Common myeloid progenitor, CD34-positive (primary cell): ENCODE data around the gene PPHLN1.
A peak's percentile ranks its signal among the peaks of the same experiment; 100 is the strongest.

Experiments used
- CTCF ChIA-PET: fragments of 350-600 bp; sonication (Branson Sonifier 250); formaldehyde crosslinking; loops from one replicate; lab custom pipeline; 2021; ENCODE audit warnings: antibody characterized with exemption; lab: Charles Lee
- POLR2A ChIA-PET: fragments of 350-600 bp; sonication (Branson Sonifier 250); formaldehyde crosslinking; loops from one replicate; lab custom pipeline; 2021; ENCODE audit warnings: antibody characterized with exemption; lab: Charles Lee
- DNase-seq, 3 donors: peaks; one replicate each; pipeline versions ENCODE4 v3.0.0 to v3.0.0-alpha.2; 2013
- H3K27ac ChIP-seq, 2 experiments: 1 replicate in 1 of 2; 2 replicates in 1 of 2; pipeline ENCODE4 v1.7.0; 2013; ENCODE audit warnings: inconsistent platforms in 2 of 2, low read length in 2 of 2, mild to moderate bottlenecking in 2 of 2, low read depth in 1 of 2, moderate library complexity in 1 of 2; ENCODE audit not compliant: severe bottlenecking in 2 of 2, insufficient read depth in 1 of 2, poor library complexity in 1 of 2
- H3K27me3 ChIP-seq, 5 experiments: replicated peaks in 2 of 5; 1 replicate in 3 of 5; 2 replicates in 2 of 5; pipeline versions ENCODE4 v1.6.1 to v1.7.0; 2013; ENCODE audit warnings: low read length in 4 of 5, mild to moderate bottlenecking in 2 of 5, moderate library complexity in 2 of 5, inconsistent platforms in 1 of 5; ENCODE audit not compliant: insufficient read depth in 5 of 5, control insufficient read depth in 4 of 5
- H3K36me3 ChIP-seq, 4 experiments: 1 replicate in 2 of 4; 2 replicates in 2 of 4; pipeline versions ENCODE4 v1.6.1 to v1.7.0; 2013; ENCODE audit warnings: low read length in 3 of 4, control low read depth in 1 of 4, mild to moderate bottlenecking in 1 of 4; ENCODE audit not compliant: control insufficient read depth in 4 of 4, insufficient read depth in 4 of 4
- H3K4me1 ChIP-seq, 4 experiments: 1 replicate in 3 of 4; 2 replicates in 1 of 4; pipeline versions ENCODE4 v1.6.1 to v1.7.1; 2013; ENCODE audit warnings: low read length in 3 of 4, mild to moderate bottlenecking in 3 of 4, control low read depth in 1 of 4, inconsistent platforms in 1 of 4, moderate library complexity in 1 of 4; ENCODE audit not compliant: control insufficient read depth in 4 of 4, insufficient read depth in 4 of 4; ENCODE audit errors: control extremely low read depth in 1 of 4
- H3K4me3 ChIP-seq, 7 experiments: 1 replicate in 4 of 7; 2 replicates in 3 of 7; pipeline versions ENCODE4 v1.5.1 to v1.7.0; 2013; ENCODE audit warnings: mild to moderate bottlenecking in 7 of 7, low read length in 6 of 7, moderate library complexity in 6 of 7, inconsistent platforms in 2 of 7, low read depth in 2 of 7, control low read depth in 1 of 7; ENCODE audit not compliant: insufficient read depth in 4 of 7, control insufficient read depth in 1 of 7; ENCODE audit errors: extremely low read depth in 1 of 7
- H3K9me3 ChIP-seq, 5 experiments: 1 replicate in 4 of 5; 2 replicates in 1 of 5; pipeline versions ENCODE4 v1.6.1 to v1.7.1; 2013; ENCODE audit warnings: low read length in 4 of 5, mild to moderate bottlenecking in 2 of 5, inconsistent platforms in 1 of 5, low read depth in 1 of 5, moderate library complexity in 1 of 5; ENCODE audit not compliant: control insufficient read depth in 4 of 5, insufficient read depth in 2 of 5; ENCODE audit errors: control extremely low read depth in 1 of 5
- WGBS: methylation state at CpG from one replicate; pipeline ENCODE4 v1.1.5; 2013; ENCODE audit not compliant: insufficient coverage; 5-methylcytosine and 5-hydroxymethylcytosine counted together

PPHLN1 gene

GRCh38 chr12:42402821-42403411 is 76.9 kb downstream of the PPHLN1 start:
- Histone ChIP-seq H3K36me3 (peaks cover 14 to 44% (median 28%) of the 10 kb centered on the region in 4 experiments), H3K27me3 (no peaks in the 10 kb centered on the region), H3K27ac (no peak overlapping the region), H3K4me3 (no peak overlapping the region), H3K4me1 (no peaks in the 10 kb centered on the region), H3K9me3 (no peaks in the 10 kb centered on the region)
- CTCF ChIA-PET, result interaction anchor here (0.7 to 1.5 kb wide), 4 partner anchors 11 to 80 kb away, joined by 3 to 4 read pairs (median 3); no protein-coding TSS in a partner anchor
- POLR2A ChIA-PET, result no interaction called here
- DNase-seq, result no peak

DNA sequence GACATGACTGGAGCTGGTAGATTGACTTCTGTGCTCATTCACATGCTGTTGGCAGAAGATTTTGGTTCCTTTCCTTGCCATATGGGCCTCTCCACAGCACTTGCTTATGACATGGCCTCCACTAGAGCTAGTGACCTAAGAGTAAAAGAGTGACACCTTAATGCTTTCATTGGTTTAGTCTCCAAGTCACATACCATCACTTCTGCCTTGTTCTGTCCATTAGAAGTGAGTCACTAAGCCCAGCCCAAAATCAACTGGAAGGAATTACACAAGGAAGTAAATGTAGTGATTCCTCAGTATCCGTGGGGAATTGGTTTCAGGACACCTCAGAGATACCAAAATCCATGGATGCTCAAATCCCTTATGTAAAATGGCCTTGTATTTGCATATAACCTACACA is 81.3 kb downstream of the PPHLN1 start:
- Histone ChIP-seq H3K27me3 (no peaks in the 10 kb centered on the region), H3K27ac (no peak overlapping the region), H3K4me3 (no peak overlapping the region), H3K9me3 (no peaks in the 10 kb centered on the region), H3K4me1 (no peaks in the 10 kb centered on the region), H3K36me3 (peaks cover 2 to 20% (median 12%) of the 10 kb centered on the region in 4 experiments)
- POLR2A ChIA-PET, result no interaction called here
- DNase-seq, result no peak
- 90% methylated on average over 1 of the region's 1 CpG for WGBS
- CTCF ChIA-PET, result interaction anchor here (1.9 kb wide), 1 partner anchor 8 kb away, joined by 7 read pairs; no protein-coding TSS in a partner anchor

- DNase-seq, result no peak
- CTCF ChIA-PET, result interaction anchor here (0.5 kb wide), 1 partner anchor 44 kb away, joined by 4 read pairs; no protein-coding TSS in a partner anchor
- H3K9me3 ChIP-seq, result no peaks in the 10 kb centered on the region
- peaks cover 0 to 13% (median 10%) of the 10 kb centered on the region in 4 experiments for H3K36me3 ChIP-seq
- whole genome bisulfite sequencing, result no CpG with 5 or more reads among the region's 2 CpGs
- no peak overlapping the region for H3K27ac ChIP-seq
- H3K4me1 ChIP-seq, result no peaks in the 10 kb centered on the region
- no peaks in the 10 kb centered on the region for H3K27me3 ChIP-seq
- no peak overlapping the region for H3K4me3 ChIP-seq
- POLR2A ChIA-PET, result no interaction called here
Observed at GRCh38 chr12:42409471-42409870, 83.5 kb downstream of the PPHLN1 start.

DNA sequence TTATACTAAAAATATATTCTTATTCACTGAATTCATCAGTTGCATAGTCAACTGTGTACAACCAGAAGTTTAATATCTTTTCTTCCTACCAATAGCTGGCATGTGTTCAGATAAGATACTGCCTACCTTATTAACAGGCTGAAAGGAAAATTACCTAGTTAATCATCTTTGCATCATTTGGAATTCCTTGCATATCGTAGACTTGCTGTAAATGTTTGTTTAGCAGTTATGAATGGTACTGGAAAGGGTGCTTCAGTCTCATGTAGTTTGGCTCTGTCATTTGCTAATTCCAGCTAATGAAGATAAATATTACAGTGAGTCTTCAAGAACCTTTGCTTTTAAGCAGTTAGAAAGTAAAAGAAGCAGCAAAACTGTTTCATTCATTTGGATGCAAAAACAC is 84.4 kb downstream of the PPHLN1 start:
- DNase-seq, result no peak
- CTCF ChIA-PET, result no interaction called here
- WGBS, result no CpG with 5 or more reads among the region's 1 CpG
- no peak overlapping the region for H3K27ac ChIP-seq
- H3K36me3 ChIP-seq, result peaks cover 0 to 12% (median 10%) of the 10 kb centered on the region in 4 experiments
- H3K4me3 ChIP-seq, result no peak overlapping the region
- no peaks in the 10 kb centered on the region for H3K9me3 ChIP-seq
- no peaks in the 10 kb centered on the region for H3K27me3 ChIP-seq
- no peaks in the 10 kb centered on the region for H3K4me1 ChIP-seq
- POLR2A ChIA-PET, result no interaction called here

DNA sequence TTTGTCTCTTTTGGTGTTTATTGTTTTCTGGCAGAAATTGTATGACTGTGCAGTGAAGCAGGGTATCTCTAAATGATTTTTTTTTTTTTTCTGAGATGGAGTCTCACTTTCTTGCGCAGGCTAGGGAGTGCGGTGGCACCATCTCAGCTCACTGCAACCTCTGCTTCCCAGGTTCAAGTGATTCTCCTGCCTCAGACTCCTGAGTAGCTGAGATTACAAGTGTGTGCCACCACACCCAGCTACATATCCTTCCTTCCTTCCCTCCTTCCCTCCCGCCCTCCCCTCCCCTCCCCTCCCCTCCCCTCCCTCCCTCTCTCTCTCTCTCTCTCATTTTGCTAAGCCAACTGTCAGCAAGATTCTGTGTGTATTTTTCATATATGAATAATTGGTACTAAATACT is 94.4 kb downstream of the PPHLN1 start:
- Histone ChIP-seq H3K4me1 (peaks cover 0 to 17% (median 8%) of the 10 kb centered on the region in 4 experiments), H3K27ac (no peak overlapping the region), H3K9me3 (no peaks in the 10 kb centered on the region), H3K36me3 (peaks cover 0 to 7% (median under 1%) of the 10 kb centered on the region in 4 experiments), H3K27me3 (no peaks in the 10 kb centered on the region), H3K4me3 (no peak overlapping the region)
- DNase-seq, result peak in 1 of 3 donors; percentile 22
- ChIA-PET POLR2A (no interaction called here), CTCF (no interaction called here)
- no CpG with 5 or more reads among the region's 3 CpGs for WGBS

- peak; percentile 13 to 26 (median 14) for DNase-seq
- H3K4me3 ChIP-seq, result no peak overlapping the region
- POLR2A ChIA-PET, result no interaction called here
- H3K27me3 ChIP-seq, result no peaks in the 10 kb centered on the region
- CTCF ChIA-PET, result no interaction called here
- no peak overlapping the region for H3K27ac ChIP-seq
- peaks cover 0 to 25% (median 7%) of the 10 kb centered on the region in 4 experiments for H3K4me1 ChIP-seq
- H3K36me3 ChIP-seq, result peaks cover 0 to 4% (median 3%) of the 10 kb centered on the region in 4 experiments
- 20% methylated on average over 1 of the region's 3 CpGs for WGBS
- H3K9me3 ChIP-seq, result no peaks in the 10 kb centered on the region
Observed at GRCh38 chr12:42421844-42422779, 96.1 kb downstream of the PPHLN1 start.

DNA sequence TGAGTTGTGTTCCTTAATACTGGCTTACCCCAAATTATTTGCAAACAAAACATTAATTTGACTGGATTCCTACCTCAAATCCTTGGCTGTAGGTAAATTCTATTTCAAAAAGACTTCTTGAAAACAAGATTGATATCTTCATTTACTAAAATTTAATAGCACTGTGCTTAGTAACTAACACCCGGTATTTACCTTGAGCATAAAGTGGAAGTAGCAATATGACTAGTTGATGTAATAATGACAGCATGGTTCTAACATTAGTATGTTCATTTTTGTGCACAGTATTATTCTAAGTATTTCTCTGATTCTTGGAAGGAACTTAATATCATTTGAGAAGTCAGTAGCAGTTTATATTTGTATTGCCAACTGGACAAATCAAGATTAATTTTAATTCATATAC is 96.8 kb downstream of the PPHLN1 start:
- Histone ChIP-seq H3K27ac (no peak overlapping the region), H3K9me3 (no peaks in the 10 kb centered on the region), H3K4me3 (no peak overlapping the region), H3K36me3 (peaks cover 0 to 4% (median 3%) of the 10 kb centered on the region in 4 experiments), H3K4me1 (peaks cover 0 to 25% (median 7%) of the 10 kb centered on the region in 4 experiments), H3K27me3 (no peaks in the 10 kb centered on the region)
- CTCF ChIA-PET, result no interaction called here
- POLR2A ChIA-PET, result no interaction called here
- DNase-seq, result no peak
- WGBS, result no CpG with 5 or more reads among the region's 1 CpG
